ENCODE results near the gene UBE3A.

DNA sequence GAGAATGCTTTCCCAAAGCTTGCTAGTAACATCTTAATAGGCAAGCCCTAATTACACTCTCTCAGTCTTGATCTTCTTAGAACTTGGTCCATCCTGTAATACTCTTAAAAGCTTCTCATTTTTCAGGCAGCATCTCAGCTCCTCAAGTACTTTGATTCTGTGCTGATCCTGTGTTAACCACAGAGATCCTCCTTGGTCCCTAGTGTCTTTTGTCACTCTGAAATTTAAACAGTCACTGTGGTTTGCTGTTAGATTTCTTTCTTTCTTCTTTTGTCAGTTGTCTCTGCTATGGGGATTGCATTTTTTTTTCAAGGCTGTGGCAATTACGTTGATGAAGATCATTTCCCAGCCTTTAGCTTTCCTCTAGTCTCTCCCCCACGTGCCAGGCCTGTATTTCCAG is 26.0 kb upstream of the UBE3A start:
- TF ChIP-seq POLR2A (IDR thresholded peaks at IDR 0.05; ENCODE audit: low read length) (no peak), GATA1 (IDR thresholded peaks at IDR 0.05; ENCODE audit: low read depth, low read length) (no peak)

All from erythroblast (primary cell).